ENCODE data around the gene C1QTNF3.

GRCh38 chr5:34005211-34005610 is 37.8 kb downstream of the C1QTNF3 start:
- TF ChIP-seq POLR2AphosphoS5 (IDR thresholded peaks at IDR 0.05): no peak
- TF ChIP-seq CTCF (IDR thresholded peaks at IDR 0.05): no peak
